HEK293 (cell line): ENCODE results near the gene TSC22D3.

Source experiments
- CTCF ChIP-seq: fragments of 450-650 bp; formaldehyde crosslinking; IDR thresholded peaks from 2 replicates; pipeline ENCODE4 v1.5.1; 2016; ENCODE audit warnings: missing biosample characterization, missing genetic modification characterization
- HOXA7 ChIP-seq: sonication (generic); formaldehyde crosslinking; IDR thresholded peaks from 2 replicates; pipeline ENCODE4 v1.8.1; 2022; ENCODE audit warnings: missing genetic modification reagents, borderline replicate concordance
- KLF17 ChIP-seq: fragments of 450-650 bp; formaldehyde crosslinking; IDR thresholded peaks from 2 replicates; pipeline ENCODE4 v1.5.1; 2016; ENCODE audit warnings: missing biosample characterization, missing genetic modification characterization
- ZBTB10 ChIP-seq: fragments of 450-650 bp; formaldehyde crosslinking; IDR thresholded peaks from 2 replicates; pipeline ENCODE4 v1.5.1; 2016; ENCODE audit warnings: missing biosample characterization, missing genetic modification characterization
- ZBTB20 ChIP-seq: fragments of 450-650 bp; formaldehyde crosslinking; IDR thresholded peaks from 2 replicates; pipeline ENCODE4 v1.5.1; 2016; ENCODE audit warnings: missing biosample characterization, missing genetic modification characterization
- ZNF132 ChIP-seq: fragments of 450-650 bp; formaldehyde crosslinking; IDR thresholded peaks from 2 replicates; pipeline ENCODE4 v1.5.1; 2017; ENCODE audit warnings: missing biosample characterization, missing genetic modification characterization, borderline replicate concordance
- ZNF175 ChIP-seq: fragments of 450-650 bp; formaldehyde crosslinking; IDR thresholded peaks from 2 replicates; pipeline ENCODE4 v1.5.1; 2016; ENCODE audit warnings: missing biosample characterization, missing genetic modification characterization
- ZNF184 ChIP-seq: fragments of 450-650 bp; IDR thresholded peaks from 2 replicates; pipeline ENCODE4 v1.5.1; 2018; ENCODE audit warnings: missing biosample characterization, mild to moderate bottlenecking, missing genetic modification characterization
- ZNF777 ChIP-seq: fragments of 450-650 bp; formaldehyde crosslinking; IDR thresholded peaks from 2 replicates; pipeline ENCODE4 v1.5.1; 2017; ENCODE audit warnings: missing biosample characterization, missing genetic modification characterization, borderline replicate concordance

- TF ChIP-seq HOXA7 (CRISPR knock-in tag) (no peak), ZBTB20 (no peak), ZNF132 (tag by site-specific recombination) (no peak), CTCF (tag by site-specific recombination) (no peak), ZBTB10 (tag by site-specific recombination) (no peak), KLF17 (tag by site-specific recombination) (no peak), ZNF184 (no peak), ZNF777 (tag by site-specific recombination) (no peak), ZNF175 (tag by site-specific recombination) (no peak)
Measured at GRCh38 chrX:107707866-107708265, 67.7 kb downstream of the TSC22D3 start.
